ENCODE results near the gene ZNF568. TPM values are rescaled to one million over a fixed set of nuclear protein-coding genes. Genes with fewer than 3 reads are reported as not detected.

ZNF568 gene
- total RNA-seq, 1 experiment from 2014 or later = not detected

- ATAC-seq (no peak), DNase-seq (no peak)
- Histone ChIP-seq H3K9me2 (replicated peaks; ENCODE audit: low read length) (no peaks in the 10 kb centered on the region), H3K79me2 (ENCODE audit: low read length) (no peaks in the 10 kb centered on the region), H3K4me3 (ENCODE audit: low read length) (no peak overlapping the region), H3K27me3 (ENCODE audit: low read length) (no peaks in the 10 kb centered on the region), H2AFZ (ENCODE audit: low read length) (no peak overlapping the region), H4K20me1 (ENCODE audit: low read length) (no peaks in the 10 kb centered on the region), H3K36me3 (ENCODE audit: low read depth, low read length) (no peaks in the 10 kb centered on the region), H3K27ac (ENCODE audit: low read length) (no peak overlapping the region), H3K9me3 (ENCODE audit: low read length) (no peaks in the 10 kb centered on the region; the same call in 1 of the 2 replicates), H3K9ac (ENCODE audit: low read length) (no peak overlapping the region), H3F3A (ENCODE audit: low read length, unreplicated experiment) (no peaks in the 10 kb centered on the region), H3K4me2 (ENCODE audit: low read length) (no peak overlapping the region), H3K4me1 (ENCODE audit: insufficient read depth, low read length) (no peaks in the 10 kb centered on the region)
- BruUV-seq (replicated peaks) = no TSS peak
- no peak for TF ChIP-seq EZH2 (IDR thresholded peaks at IDR 0.05; ENCODE audit: low read length, unreplicated experiment)
- CTCF ChIA-PET = no interaction called here
- POLR2A ChIA-PET (ENCODE audit: unreplicated experiment) = no interaction called here
- intact Hi-C loops (cut with micrococcal nuclease) = no loop called here
Observed at GRCh38 chr19:36963280-36963679, 47.1 kb downstream of the ZNF568 start.

DNA sequence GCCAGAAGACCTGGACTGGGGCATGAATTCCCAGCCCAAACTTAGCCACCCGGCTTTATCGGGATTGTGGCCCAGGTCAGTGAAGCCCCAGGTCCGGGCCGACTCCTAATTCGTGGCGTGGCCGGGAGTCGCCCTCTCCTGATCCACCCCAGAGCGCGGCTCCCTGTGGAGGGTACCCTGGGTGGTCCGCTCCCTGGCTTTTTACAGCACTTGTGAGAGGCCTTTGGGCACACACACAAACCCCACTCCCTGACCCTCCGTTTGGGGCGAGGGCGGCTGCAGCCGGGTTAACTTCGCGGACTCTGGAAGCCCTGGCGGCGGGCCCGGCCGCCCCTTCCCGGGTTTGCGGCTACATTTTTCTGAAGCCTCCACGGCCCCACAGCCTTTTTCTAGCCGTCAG is 56.4 kb downstream of the ZNF568 start:
- ATAC-seq (no peak), DNase-seq (no peak)
- intact Hi-C loops (cut with micrococcal nuclease) = no loop called here
- H2AFZ ChIP-seq (ENCODE audit: low read length) = no peak overlapping the region
- H3K79me2 ChIP-seq (ENCODE audit: low read length) = no peaks in the 10 kb centered on the region
- no TSS peak for BruUV-seq (replicated peaks)
- no peak overlapping the region for H3K4me3 ChIP-seq (ENCODE audit: low read length)
- H3K36me3 ChIP-seq (ENCODE audit: low read depth, low read length) = no peaks in the 10 kb centered on the region
- no peaks in the 10 kb centered on the region for H3F3A ChIP-seq (ENCODE audit: low read length, unreplicated experiment)
- TF ChIP-seq CTCF (conservative IDR thresholded peaks at IDR 0.05; ENCODE audit: low read depth, low read length) (no peak), EZH2phosphoT487 (IDR thresholded peaks at IDR 0.05; ENCODE audit: borderline replicate concordance, low read length) (no peak), EZH2 (IDR thresholded peaks at IDR 0.05; ENCODE audit: low read length, unreplicated experiment) (no peak)
- H3K9me2 ChIP-seq (replicated peaks; ENCODE audit: low read length) = no peaks in the 10 kb centered on the region
- no peaks in the 10 kb centered on the region for H3K27me3 ChIP-seq (ENCODE audit: low read length)
- H4K20me1 ChIP-seq (ENCODE audit: low read length) = no peaks in the 10 kb centered on the region
- no peak overlapping the region for H3K27ac ChIP-seq (ENCODE audit: low read length)
- H3K4me1 ChIP-seq (ENCODE audit: insufficient read depth, low read length) = no peaks in the 10 kb centered on the region
- ChIA-PET POLR2A (ENCODE audit: unreplicated experiment) (no interaction called here), CTCF (no interaction called here)
- no peaks in the 10 kb centered on the region for H3K9me3 ChIP-seq (ENCODE audit: low read length)
- H3K4me2 ChIP-seq (ENCODE audit: low read length) = no peak overlapping the region
- H3K9ac ChIP-seq (ENCODE audit: low read length) = no peak overlapping the region

- ATAC-seq (no peak), DNase-seq (no peak)
- CTCF ChIA-PET = no interaction called here
- no peaks in the 10 kb centered on the region for H3K9me2 ChIP-seq (replicated peaks; ENCODE audit: low read length)
- no peaks in the 10 kb centered on the region for H3K9me3 ChIP-seq (ENCODE audit: low read length)
- no peaks in the 10 kb centered on the region for H3F3A ChIP-seq (ENCODE audit: low read length, unreplicated experiment)
- no peaks in the 10 kb centered on the region for H4K20me1 ChIP-seq (ENCODE audit: low read length)
- H3K27me3 ChIP-seq (ENCODE audit: low read length) = no peaks in the 10 kb centered on the region
- TF ChIP-seq CTCF (conservative IDR thresholded peaks at IDR 0.05; ENCODE audit: low read depth, low read length) (no peak), EZH2phosphoT487 (IDR thresholded peaks at IDR 0.05; ENCODE audit: borderline replicate concordance, low read length) (no peak), EZH2 (IDR thresholded peaks at IDR 0.05; ENCODE audit: low read length, unreplicated experiment) (no peak)
- H3K36me3 ChIP-seq (ENCODE audit: low read depth, low read length) = no peaks in the 10 kb centered on the region
- H3K4me1 ChIP-seq (ENCODE audit: insufficient read depth, low read length) = no peaks in the 10 kb centered on the region
- H3K4me2 ChIP-seq (ENCODE audit: low read length) = no peak overlapping the region
- POLR2A ChIA-PET (ENCODE audit: unreplicated experiment) = no interaction called here
- no TSS peak for BruUV-seq (replicated peaks)
- intact Hi-C loops (cut with micrococcal nuclease) = no loop called here
- no peak overlapping the region for H2AFZ ChIP-seq (ENCODE audit: low read length)
- H3K27ac ChIP-seq (ENCODE audit: low read length) = no peak overlapping the region
- no peak overlapping the region for H3K4me3 ChIP-seq (ENCODE audit: low read length)
- no peaks in the 10 kb centered on the region for H3K79me2 ChIP-seq (ENCODE audit: low read length)
- no peak overlapping the region for H3K9ac ChIP-seq (ENCODE audit: low read length)
Observed at GRCh38 chr19:36973021-36973843, 57.1 kb downstream of the ZNF568 start.

Measured in PC-3 (cell line).